GM12878 (cell line): ENCODE results near the gene COL24A1. TPM values are rescaled to one million over a fixed set of nuclear protein-coding genes. Genes with fewer than 3 reads are reported as not detected.

Experiments used
- ATAC-seq: fragments of 200-7000 bp; cut with Tn5 transposase; 3 replicates; pipeline ENCODE4 v1.9.1; 2020; ENCODE audit warnings: mild to moderate bottlenecking, moderate library complexity
- BruUV-seq: library from RNA; stranded (reverse); fragments of 400-500 nt; replicated peaks from 2 replicates; lab custom pipeline; 2021; lab: Mats Ljungman, UMichigan
- CTCF ChIA-PET: fragments of 300-600 bp; sonication (Branson Sonifier 250); formaldehyde crosslinking; extraction: SDS; loops from one replicate; lab custom pipeline; 2021; ENCODE audit warnings: inconsistent platforms; lab: Yijun Ruan, JAX
- POLR2A ChIA-PET: fragments of 350-600 bp; formaldehyde crosslinking; extraction: SDS; loops from one replicate; lab custom pipeline; 2021; ENCODE audit warnings: inconsistent platforms; lab: Charles Lee
- RAD21 ChIA-PET: fragments of 300-600 bp; sonication (Branson Sonifier 250); formaldehyde crosslinking; loops from one replicate; lab custom pipeline; 2023; ENCODE audit warnings: antibody characterized with exemption; ENCODE audit not compliant: unreplicated experiment; lab: Charles Lee
- SMC1A ChIA-PET: fragments of 300-600 bp; sonication (Branson Sonifier 250); formaldehyde crosslinking; loops from one replicate; lab custom pipeline; 2023; ENCODE audit not compliant: unreplicated experiment, uncharacterized antibody; lab: Charles Lee
- DNase-seq: peaks from one replicate; pipeline ENCODE4 v3.0.0-alpha.2; 2011; ENCODE audit warnings: low read depth, low spot score
- FAIRE-seq: peaks from 3 replicates; lab custom pipeline; 2011; peaks lifted over from hg19 to GRCh38; lab: Jason Lieb, UNC
- H2AFZ ChIP-seq: 2 replicates; pipeline ENCODE4 v1.6.0; 2011; ENCODE audit warnings: low read depth, low read length, control low read depth; ENCODE audit not compliant: control insufficient read depth
- H3K27ac ChIP-seq: 2 replicates; pipeline ENCODE4 v1.5.1; 2011; ENCODE audit warnings: control low read depth; ENCODE audit not compliant: control insufficient read depth, insufficient read depth
- H3K27me3 ChIP-seq, 2 experiments: replicated peaks in 1 of 2; 2 replicates each; pipeline versions ENCODE4 v1.6.0 to v1.6.1; 2011; ENCODE audit warnings: low read length in 1 of 2; ENCODE audit not compliant: control insufficient read depth in 2 of 2, insufficient read depth in 2 of 2
- H3K36me3 ChIP-seq, 2 experiments: 2 replicates each; pipeline ENCODE4 v1.5.1; 2011; ENCODE audit warnings: low read length in 1 of 2; ENCODE audit not compliant: control insufficient read depth in 2 of 2, insufficient read depth in 2 of 2
- H3K4me1 ChIP-seq: 2 replicates; pipeline ENCODE4 v1.6.1; 2011; ENCODE audit warnings: mild to moderate bottlenecking, low read length, moderate library complexity, mixed read lengths; ENCODE audit not compliant: control insufficient read depth, insufficient read depth
- H3K4me2 ChIP-seq: 2 replicates; pipeline ENCODE4 v1.6.0; 2011; ENCODE audit warnings: control low read depth; ENCODE audit not compliant: control insufficient read depth, insufficient read depth
- H3K4me3 ChIP-seq: fragments of 200-600 bp; sonication (generic); 2 replicates; pipeline ENCODE4 v1.5.1; 2016
- H3K79me2 ChIP-seq: 2 replicates; pipeline ENCODE4 v1.6.0; 2011; ENCODE audit warnings: low read length; ENCODE audit not compliant: control insufficient read depth, insufficient read depth
- H3K9ac ChIP-seq: 2 replicates; pipeline ENCODE4 v1.8.0; 2011; ENCODE audit warnings: low read length, control low read depth, mixed read lengths; ENCODE audit not compliant: control insufficient read depth, insufficient read depth
- H3K9me3 ChIP-seq: replicated peaks from 3 replicates; pipeline ENCODE4 v1.5.1; 2011; ENCODE audit warnings: mild to moderate bottlenecking, low read length; ENCODE audit not compliant: control insufficient read depth, insufficient read depth
- H4K20me1 ChIP-seq: 2 replicates; pipeline ENCODE4 v1.6.0; 2011; ENCODE audit not compliant: control insufficient read depth, insufficient read depth
- BHLHE40 ChIP-seq, 2 experiments: fragments of 450-650 bp in 1 of 2; IDR thresholded peaks; 2 replicates each; pipeline ENCODE4 v1.6.1; 2011 to 2017; ENCODE audit warnings: low read depth in 2 of 2, borderline replicate concordance in 1 of 2, improper control_type of control experiment in 1 of 2, low read length in 1 of 2, mild to moderate bottlenecking in 1 of 2
- CHD4 ChIP-seq: fragments of 200-600 bp; sonication (generic); IDR thresholded peaks from 2 replicates; pipeline ENCODE4 v1.6.1; 2016; ENCODE audit warnings: mild to moderate bottlenecking
- EGR1 ChIP-seq, 2 experiments: IDR thresholded peaks; 1 replicate in 1 of 2; 2 replicates in 1 of 2; pipeline ENCODE4 v1.6.1; 2011 to 2012; ENCODE audit warnings: low read depth in 2 of 2, low read length in 2 of 2, borderline replicate concordance in 1 of 2, mild to moderate bottlenecking in 1 of 2, moderate library complexity in 1 of 2
- FOXM1 ChIP-seq: IDR thresholded peaks from 2 replicates; pipeline ENCODE4 v1.6.1; 2012; ENCODE audit warnings: low read depth, mild to moderate bottlenecking, inconsistent platforms, low read length, moderate library complexity
- GABPA ChIP-seq: IDR thresholded peaks from 2 replicates; pipeline ENCODE4 v1.6.1; 2014; ENCODE audit warnings: antibody characterized with exemption, low read depth, mild to moderate bottlenecking, inconsistent platforms
- HDAC2 ChIP-seq: fragments of 200-600 bp; sonication (generic); IDR thresholded peaks from 2 replicates; pipeline ENCODE4 v1.6.1; 2017
- JUNB ChIP-seq: IDR thresholded peaks from 2 replicates; pipeline ENCODE4 v1.6.1; 2016; ENCODE audit warnings: antibody characterized with exemption, mild to moderate bottlenecking
- JUND ChIP-seq: IDR thresholded peaks from 2 replicates; pipeline ENCODE4 v1.6.1; 2012; ENCODE audit warnings: low read depth, mild to moderate bottlenecking, low read length, improper control_type of control experiment, moderate library complexity
- MEF2A ChIP-seq: IDR thresholded peaks from 2 replicates; pipeline ENCODE4 v1.6.1; 2011; ENCODE audit warnings: low read depth, mild to moderate bottlenecking, low read length, moderate library complexity; ENCODE audit not compliant: insufficient read depth
- NR2F1 ChIP-seq: fragments of 450-650 bp; conservative IDR thresholded peaks from 2 replicates; pipeline ENCODE4 v1.6.1; 2017; ENCODE audit warnings: mild to moderate bottlenecking
- RAD21 ChIP-seq: IDR thresholded peaks from 2 replicates; pipeline ENCODE4 v1.6.1; 2011; ENCODE audit warnings: mild to moderate bottlenecking, low read depth, low read length, moderate library complexity; ENCODE audit not compliant: insufficient read depth
- RELA ChIP-seq: fragments of 450-650 bp; IDR thresholded peaks from 2 replicates; pipeline ENCODE4 v1.8.0; 2014; ENCODE audit warnings: borderline replicate concordance; ENCODE audit not compliant: partially characterized antibody
- SIN3A ChIP-seq: IDR thresholded peaks from 2 replicates; pipeline ENCODE4 v1.6.1; 2012; ENCODE audit warnings: low read depth, low read length, improper control_type of control experiment
- SMAD1 ChIP-seq: fragments of 450-650 bp; IDR thresholded peaks from 2 replicates; pipeline ENCODE4 v1.6.1; 2018; ENCODE audit warnings: mild to moderate bottlenecking, low read depth; ENCODE audit not compliant: partially characterized antibody
- YY1 ChIP-seq: IDR thresholded peaks from 2 replicates; pipeline ENCODE4 v1.6.1; 2011; ENCODE audit warnings: low read depth, mild to moderate bottlenecking, low read length
- ZBED1 ChIP-seq: IDR thresholded peaks from 2 replicates; pipeline ENCODE4 v1.6.1; 2016; ENCODE audit warnings: borderline replicate concordance
- WGBS: methylation state at CpG from one replicate; pipeline ENCODE4 v1.1.6; 2016; ENCODE audit warnings: low lambda C conversion rate; ENCODE audit not compliant: insufficient replicate concordance, insufficient coverage; ENCODE audit errors: missing lambda C conversion rate; 5-methylcytosine and 5-hydroxymethylcytosine counted together
- in situ Hi-C: fragments of 300-500 bp; cut with MboI; formaldehyde crosslinking; loops from 9 replicates; pipeline ENCODE4 v1.14.3; 2018; ENCODE audit warnings: mixed read lengths
- intact Hi-C: fragments of 100-400 bp; cut with micrococcal nuclease; formaldehyde crosslinking; loops from one replicate; pipeline ENCODE4 v1.14.2; 2022; ENCODE audit not compliant: unreplicated experiment
- polyA plus RNA-seq, 11 experiments: library from polyadenylated mRNA; depleted of rRNA in 4 of 11; unstranded in 6 of 11; stranded (reverse) in 5 of 11; fragments of >200 nt; fragmentation: Nextera tagmentation in 4 of 11; fragmentation: Illumina TruSeq in 1 of 11; extraction: Ambion mirVana in 4 of 11; extraction: Trizol in 1 of 11; gene quantifications; 1 replicate in 1 of 11; 2 replicates in 10 of 11; pipeline versions ENCODE4 v1.2.1 to v1.2.3, GENCODE V29; 2011 to 2016; ENCODE audit warnings: inconsistent platforms in 2 of 11, missing spikeins in 2 of 11, low read depth in 1 of 11
- total RNA-seq, 4 experiments: library from RNA; depleted of rRNA in 3 of 4; stranded (reverse); fragments of >200 nt in 3 of 4; fragmentation: Illumina TruSeq in 1 of 4; extraction: Trizol in 1 of 4; gene quantifications; 2 replicates each; pipeline versions ENCODE4 v1.2.1 to v1.2.3, GENCODE V29; 2013 to 2021
- TF ChIP-seq, protein P1 (sequence below): IDR thresholded peaks from 2 replicates; pipeline ENCODE4 v1.6.1; 2012; ENCODE audit warnings: mild to moderate bottlenecking, low read depth, low read length
- TF ChIP-seq, protein P2 (sequence below): IDR thresholded peaks from 2 replicates; pipeline ENCODE4 v1.6.1; 2011; ENCODE audit warnings: low read depth, mild to moderate bottlenecking, low read length, moderate library complexity, borderline replicate concordance; ENCODE audit errors: extremely low read depth
- TF ChIP-seq, protein P3 (sequence below): fragments of 450-650 bp; IDR thresholded peaks from 2 replicates; pipeline ENCODE4 v1.6.1; 2016; ENCODE audit warnings: mild to moderate bottlenecking

The COL24A1 gene
- total and polyA plus RNA-seq, 10 of the 15 experiments (the other 5 are each of a cell fraction or from before 2014, with no cell fraction given) = 0.19 to 4.1 (median 2.0) TPM

DNA sequence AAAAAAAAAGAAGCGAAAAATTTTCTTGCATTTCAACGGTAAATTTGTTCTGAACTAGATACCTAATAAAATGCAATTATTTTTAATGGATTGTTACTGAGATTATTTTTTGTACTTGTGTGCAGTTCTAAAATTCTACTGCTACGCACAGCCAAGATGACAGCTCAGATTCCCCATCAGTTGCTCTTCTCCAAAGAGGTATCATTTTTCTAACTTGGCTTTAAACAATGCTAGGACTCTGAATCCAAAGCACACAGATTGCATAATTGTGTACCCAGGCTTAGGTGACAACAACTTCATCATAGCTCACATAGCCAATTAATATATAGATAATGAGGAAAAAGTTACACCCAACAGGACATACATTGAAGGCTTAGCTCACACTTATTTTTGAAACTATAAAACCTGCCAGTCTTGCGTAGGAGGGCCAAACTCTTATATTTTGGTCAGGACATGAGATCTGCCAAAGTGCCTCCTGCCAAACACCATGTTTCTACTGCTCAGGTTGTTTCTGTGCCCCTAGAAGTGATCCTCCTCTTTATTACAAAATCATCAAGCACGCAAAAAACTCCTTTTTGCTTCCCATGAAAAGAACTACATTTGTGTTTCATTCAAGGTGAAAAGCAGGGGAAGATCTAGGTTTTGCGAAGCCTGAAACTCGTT is 437.8 kb downstream of the COL24A1 start:
- CTCF ChIA-PET = no interaction called here
- Histone ChIP-seq H3K27ac (no peak overlapping the region), H3K9me3 (no peaks in the 10 kb centered on the region; the same call in 1 of the 3 replicates), H2AFZ (no peak overlapping the region), H3K9ac (no peak overlapping the region), H4K20me1 (no peaks in the 10 kb centered on the region), H3K79me2 (no peaks in the 10 kb centered on the region), H3K27me3 (no peaks in the 10 kb centered on the region), H3K4me2 (no peak overlapping the region), H3K36me3 (no peaks in the 10 kb centered on the region), H3K4me1 (no peaks in the 10 kb centered on the region), H3K4me3 (no peak overlapping the region)
- POLR2A ChIA-PET = no interaction called here
- RAD21 ChIA-PET = no interaction called here
- DNase-seq (no peak), ATAC-seq (no peak), FAIRE-seq (no peak)
- SMC1A ChIA-PET = interaction anchor here (0.7 to 1.0 kb wide), 3 partner anchors 11 to 66 kb away, joined by 3 read pairs; partner anchors contain the start of gene ZNHIT6
- in situ Hi-C loops (no loop called here), intact Hi-C loops (no loop called here)
- 68% methylated on average over 6 of the region's 7 CpGs for WGBS
- BruUV-seq = no TSS peak
- TF ChIP-seq CHD4 (no peak), JUND (no peak), BHLHE40 (IDR thresholded peaks at IDR 0.05; ENCODE audit: borderline replicate concordance in 1 of 2, low read depth in 2 of 2, low read length in 1 of 2) (no peak), HDAC2 (no peak), SMAD1 (no peak), NR2F1 (no peak), FOXM1 (no peak), YY1 (no peak), ZBED1 (no peak), SIN3A (no peak), RAD21 (no peak), EGR1 (IDR thresholded peaks at IDR 0.05; ENCODE audit: borderline replicate concordance in 1 of 2, low read depth in 2 of 2, low read length in 2 of 2) (no peak), GABPA (no peak), MEF2A (no peak), RELA (no peak), JUNB (no peak)
- TF ChIP-seq, protein P1, sequence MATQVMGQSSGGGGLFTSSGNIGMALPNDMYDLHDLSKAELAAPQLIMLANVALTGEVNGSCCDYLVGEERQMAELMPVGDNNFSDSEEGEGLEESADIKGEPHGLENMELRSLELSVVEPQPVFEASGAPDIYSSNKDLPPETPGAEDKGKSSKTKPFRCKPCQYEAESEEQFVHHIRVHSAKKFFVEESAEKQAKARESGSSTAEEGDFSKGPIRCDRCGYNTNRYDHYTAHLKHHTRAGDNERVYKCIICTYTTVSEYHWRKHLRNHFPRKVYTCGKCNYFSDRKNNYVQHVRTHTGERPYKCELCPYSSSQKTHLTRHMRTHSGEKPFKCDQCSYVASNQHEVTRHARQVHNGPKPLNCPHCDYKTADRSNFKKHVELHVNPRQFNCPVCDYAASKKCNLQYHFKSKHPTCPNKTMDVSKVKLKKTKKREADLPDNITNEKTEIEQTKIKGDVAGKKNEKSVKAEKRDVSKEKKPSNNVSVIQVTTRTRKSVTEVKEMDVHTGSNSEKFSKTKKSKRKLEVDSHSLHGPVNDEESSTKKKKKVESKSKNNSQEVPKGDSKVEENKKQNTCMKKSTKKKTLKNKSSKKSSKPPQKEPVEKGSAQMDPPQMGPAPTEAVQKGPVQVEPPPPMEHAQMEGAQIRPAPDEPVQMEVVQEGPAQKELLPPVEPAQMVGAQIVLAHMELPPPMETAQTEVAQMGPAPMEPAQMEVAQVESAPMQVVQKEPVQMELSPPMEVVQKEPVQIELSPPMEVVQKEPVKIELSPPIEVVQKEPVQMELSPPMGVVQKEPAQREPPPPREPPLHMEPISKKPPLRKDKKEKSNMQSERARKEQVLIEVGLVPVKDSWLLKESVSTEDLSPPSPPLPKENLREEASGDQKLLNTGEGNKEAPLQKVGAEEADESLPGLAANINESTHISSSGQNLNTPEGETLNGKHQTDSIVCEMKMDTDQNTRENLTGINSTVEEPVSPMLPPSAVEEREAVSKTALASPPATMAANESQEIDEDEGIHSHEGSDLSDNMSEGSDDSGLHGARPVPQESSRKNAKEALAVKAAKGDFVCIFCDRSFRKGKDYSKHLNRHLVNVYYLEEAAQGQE = no peak
- TF ChIP-seq, protein P2, sequence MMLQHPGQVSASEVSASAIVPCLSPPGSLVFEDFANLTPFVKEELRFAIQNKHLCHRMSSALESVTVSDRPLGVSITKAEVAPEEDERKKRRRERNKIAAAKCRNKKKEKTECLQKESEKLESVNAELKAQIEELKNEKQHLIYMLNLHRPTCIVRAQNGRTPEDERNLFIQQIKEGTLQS = no peak
- TF ChIP-seq, protein P3, sequence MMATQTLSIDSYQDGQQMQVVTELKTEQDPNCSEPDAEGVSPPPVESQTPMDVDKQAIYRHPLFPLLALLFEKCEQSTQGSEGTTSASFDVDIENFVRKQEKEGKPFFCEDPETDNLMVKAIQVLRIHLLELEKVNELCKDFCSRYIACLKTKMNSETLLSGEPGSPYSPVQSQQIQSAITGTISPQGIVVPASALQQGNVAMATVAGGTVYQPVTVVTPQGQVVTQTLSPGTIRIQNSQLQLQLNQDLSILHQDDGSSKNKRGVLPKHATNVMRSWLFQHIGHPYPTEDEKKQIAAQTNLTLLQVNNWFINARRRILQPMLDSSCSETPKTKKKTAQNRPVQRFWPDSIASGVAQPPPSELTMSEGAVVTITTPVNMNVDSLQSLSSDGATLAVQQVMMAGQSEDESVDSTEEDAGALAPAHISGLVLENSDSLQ = no peak
